Measurements from ENCODE around the gene BPTF. TPM values are rescaled to one million over a fixed set of nuclear protein-coding genes. Genes with fewer than 3 reads are reported as not detected.
"Not testable (repeated sequence)": the region's sequence is repeated elsewhere in the genome, so short reads cannot be mapped to it uniquely, and the experiment has no call there.

The BPTF gene
- total RNA-seq, 1 donor from 2014 or later: 146 TPM

- Mint-ChIP-seq H3K4me3 (ENCODE audit: unreplicated experiment) (no peak overlapping the region), H3K27ac (ENCODE audit: unreplicated experiment) (no peak overlapping the region), H3K27me3 (ENCODE audit: unreplicated experiment) (no peaks in the 10 kb centered on the region), H3K36me3 (ENCODE audit: unreplicated experiment) (no peaks in the 10 kb centered on the region), H3K9me3 (ENCODE audit: unreplicated experiment) (peaks cover 1% of the 10 kb centered on the region), H3K4me1 (ENCODE audit: low read depth, unreplicated experiment) (peaks cover 7% of the 10 kb centered on the region)
- DNase-seq: no peak
- TF ChIP-seq CTCF (IDR thresholded peaks at IDR 0.05; ENCODE audit: partially characterized antibody, unreplicated experiment): no peak
Measured at GRCh38 chr17:67842648-67843047, 17.3 kb downstream of the BPTF start.

- no peak for DNase-seq
- H3K9me3 Mint-ChIP-seq (ENCODE audit: unreplicated experiment): peaks cover 1% of the 10 kb centered on the region
- H3K36me3 Mint-ChIP-seq (ENCODE audit: unreplicated experiment): no peaks in the 10 kb centered on the region
- H3K4me3 Mint-ChIP-seq (ENCODE audit: unreplicated experiment): no peak overlapping the region
- H3K4me1 Mint-ChIP-seq (ENCODE audit: low read depth, unreplicated experiment): no peaks in the 10 kb centered on the region
- no peak for TF ChIP-seq CTCF (IDR thresholded peaks at IDR 0.05; ENCODE audit: partially characterized antibody, unreplicated experiment)
- H3K27me3 Mint-ChIP-seq (ENCODE audit: unreplicated experiment): no peaks in the 10 kb centered on the region
- no peak overlapping the region for H3K27ac Mint-ChIP-seq (ENCODE audit: unreplicated experiment)
Measured at GRCh38 chr17:67845374-67845773, 20.1 kb downstream of the BPTF start.

- H3K27ac Mint-ChIP-seq (ENCODE audit: unreplicated experiment); H3K27me3 Mint-ChIP-seq (ENCODE audit: unreplicated experiment); DNase-seq; H3K4me1 Mint-ChIP-seq (ENCODE audit: low read depth, unreplicated experiment); H3K36me3 Mint-ChIP-seq (ENCODE audit: unreplicated experiment); H3K4me3 Mint-ChIP-seq (ENCODE audit: unreplicated experiment); H3K9me3 Mint-ChIP-seq (ENCODE audit: unreplicated experiment): not testable (repeated sequence)
Measured at GRCh38 chr17:67848189-67848588, 22.9 kb downstream of the BPTF start.

- not testable (repeated sequence) for H3K36me3 Mint-ChIP-seq (ENCODE audit: unreplicated experiment); DNase-seq; H3K27ac Mint-ChIP-seq (ENCODE audit: unreplicated experiment); H3K9me3 Mint-ChIP-seq (ENCODE audit: unreplicated experiment); H3K27me3 Mint-ChIP-seq (ENCODE audit: unreplicated experiment); H3K4me1 Mint-ChIP-seq (ENCODE audit: low read depth, unreplicated experiment); H3K4me3 Mint-ChIP-seq (ENCODE audit: unreplicated experiment)
Measured at GRCh38 chr17:67848846-67849245, 23.5 kb downstream of the BPTF start.

GRCh38 chr17:67850991-67851631 lies 25.8 kb downstream of the BPTF start:
- no peak for DNase-seq
- Mint-ChIP-seq H3K27ac (ENCODE audit: unreplicated experiment) (no peak overlapping the region), H3K9me3 (ENCODE audit: unreplicated experiment) (peaks cover 2% of the 10 kb centered on the region), H3K4me1 (ENCODE audit: low read depth, unreplicated experiment) (no peaks in the 10 kb centered on the region), H3K4me3 (ENCODE audit: unreplicated experiment) (no peak overlapping the region), H3K27me3 (ENCODE audit: unreplicated experiment) (no peaks in the 10 kb centered on the region), H3K36me3 (ENCODE audit: unreplicated experiment) (peaks cover 11% of the 10 kb centered on the region)
- no peak for TF ChIP-seq CTCF (IDR thresholded peaks at IDR 0.05; ENCODE audit: partially characterized antibody, unreplicated experiment)

GRCh38 chr17:67853703-67854102 lies 28.4 kb downstream of the BPTF start:
- H3K9me3 Mint-ChIP-seq (ENCODE audit: unreplicated experiment): peaks cover 2% of the 10 kb centered on the region
- H3K27ac Mint-ChIP-seq (ENCODE audit: unreplicated experiment): no peak overlapping the region
- no peak for TF ChIP-seq CTCF (IDR thresholded peaks at IDR 0.05; ENCODE audit: partially characterized antibody, unreplicated experiment)
- no peak overlapping the region for H3K4me3 Mint-ChIP-seq (ENCODE audit: unreplicated experiment)
- H3K27me3 Mint-ChIP-seq (ENCODE audit: unreplicated experiment): no peaks in the 10 kb centered on the region
- H3K4me1 Mint-ChIP-seq (ENCODE audit: low read depth, unreplicated experiment): no peaks in the 10 kb centered on the region
- peaks cover 11% of the 10 kb centered on the region for H3K36me3 Mint-ChIP-seq (ENCODE audit: unreplicated experiment)
- no peak for DNase-seq
